ENCODE data around the gene TEX35. TPM values are rescaled to one million over a fixed set of nuclear protein-coding genes. Genes with fewer than 3 reads are reported as not detected.

The TEX35 gene
- total and polyA plus RNA-seq, 10 of the 15 experiments (the other 5 are each of a cell fraction or from before 2014, with no cell fraction given), result not detected

DNA sequence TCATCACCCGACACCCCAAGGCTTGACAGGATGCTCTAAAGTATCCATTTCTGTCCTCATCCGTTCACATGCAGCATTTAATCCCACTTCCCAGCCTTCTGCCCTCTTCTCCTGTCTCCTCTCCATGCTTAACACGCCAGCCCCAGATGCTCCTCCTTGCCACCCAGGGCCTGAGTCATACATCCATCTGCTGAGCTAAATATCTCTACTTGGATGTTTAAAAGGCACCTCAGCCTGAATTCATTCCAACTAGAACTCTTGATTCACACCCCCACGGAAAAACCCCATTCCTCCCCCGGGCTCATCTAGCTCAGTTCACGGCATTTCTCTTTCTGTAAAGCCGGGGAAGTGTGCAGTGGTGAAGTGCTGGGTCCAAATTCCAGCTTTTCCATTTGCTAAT, 27.7 kb downstream of the TEX35 start (continued):
- TF ChIP-seq, protein P1, sequence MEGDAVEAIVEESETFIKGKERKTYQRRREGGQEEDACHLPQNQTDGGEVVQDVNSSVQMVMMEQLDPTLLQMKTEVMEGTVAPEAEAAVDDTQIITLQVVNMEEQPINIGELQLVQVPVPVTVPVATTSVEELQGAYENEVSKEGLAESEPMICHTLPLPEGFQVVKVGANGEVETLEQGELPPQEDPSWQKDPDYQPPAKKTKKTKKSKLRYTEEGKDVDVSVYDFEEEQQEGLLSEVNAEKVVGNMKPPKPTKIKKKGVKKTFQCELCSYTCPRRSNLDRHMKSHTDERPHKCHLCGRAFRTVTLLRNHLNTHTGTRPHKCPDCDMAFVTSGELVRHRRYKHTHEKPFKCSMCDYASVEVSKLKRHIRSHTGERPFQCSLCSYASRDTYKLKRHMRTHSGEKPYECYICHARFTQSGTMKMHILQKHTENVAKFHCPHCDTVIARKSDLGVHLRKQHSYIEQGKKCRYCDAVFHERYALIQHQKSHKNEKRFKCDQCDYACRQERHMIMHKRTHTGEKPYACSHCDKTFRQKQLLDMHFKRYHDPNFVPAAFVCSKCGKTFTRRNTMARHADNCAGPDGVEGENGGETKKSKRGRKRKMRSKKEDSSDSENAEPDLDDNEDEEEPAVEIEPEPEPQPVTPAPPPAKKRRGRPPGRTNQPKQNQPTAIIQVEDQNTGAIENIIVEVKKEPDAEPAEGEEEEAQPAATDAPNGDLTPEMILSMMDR (IDR thresholded peaks at IDR 0.05 in 2 of 3, conservative IDR thresholded peaks at IDR 0.05 in 1 of 3; ENCODE audit: control insufficient read depth in 2 of 3, extremely low read depth in 1 of 3, insufficient read depth in 1 of 3, low read depth in 3 of 3, low read length in 3 of 3), result no peak

DNA sequence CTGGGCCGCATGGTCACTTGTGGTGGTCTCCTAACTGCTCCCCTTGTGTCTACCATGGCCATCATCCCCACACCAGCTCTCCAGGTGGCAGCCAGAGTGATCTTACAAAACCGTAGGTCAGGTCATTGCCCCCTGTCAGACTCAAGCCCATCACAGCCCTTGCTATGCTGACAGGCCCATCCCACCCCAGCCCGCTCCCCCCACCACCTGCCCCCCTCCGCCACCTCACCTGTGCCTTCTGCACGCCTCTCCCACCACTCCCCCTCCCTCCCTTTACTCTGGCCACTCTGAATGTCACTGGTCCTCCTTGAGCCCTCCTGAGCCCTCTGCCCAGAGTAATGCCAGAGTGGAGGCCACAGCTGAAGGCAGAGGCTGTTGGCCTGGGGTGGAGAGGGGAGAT, 28.5 kb downstream of the TEX35 start:
- Histone ChIP-seq H3K4me3 (peak overlapping the region; percentile 80), H3K36me3 (ENCODE audit: control insufficient read depth in 2 of 2, insufficient read depth in 2 of 2, low read length in 1 of 2) (0 out of 4 replicates have a peak, but pooled peaks cover 0 to 4% of the 10 kb centered on the region in 2 experiments), H2AFZ (ENCODE audit: control insufficient read depth, low read depth, low read length) (peak overlapping the region; percentile 100), H3K79me2 (ENCODE audit: control insufficient read depth, insufficient read depth, low read length) (peaks cover 1% of the 10 kb centered on the region; the same call in 1 of the 2 replicates), H3K4me1 (ENCODE audit: control insufficient read depth, insufficient read depth, low read length) (peaks cover 7% of the 10 kb centered on the region), H3K27me3 (replicated peaks in 1 of 2; ENCODE audit: control insufficient read depth in 2 of 2, insufficient read depth in 2 of 2, low read length in 1 of 2) (no peaks in the 10 kb centered on the region), H3K4me2 (ENCODE audit: control insufficient read depth, insufficient read depth) (peak overlapping the region; percentile 82; the same call in 1 of the 2 replicates), H3K27ac (ENCODE audit: control insufficient read depth, insufficient read depth) (no peak overlapping the region), H3K9me3 (replicated peaks; ENCODE audit: control insufficient read depth, insufficient read depth, low read length) (no peaks in the 10 kb centered on the region), H4K20me1 (ENCODE audit: control insufficient read depth, insufficient read depth) (no peaks in the 10 kb centered on the region), H3K9ac (ENCODE audit: control insufficient read depth, insufficient read depth, low read length) (peak overlapping the region; percentile 87; the same call in 1 of the 2 replicates)
- intact Hi-C loops (cut with micrococcal nuclease; ENCODE audit: unreplicated experiment) (loop anchor here (5.0 to 10.0 kb wide), 2 partner anchors 123 to 826 kb away; partner anchors contain the start of gene AXDND1), in situ Hi-C loops (cut with MboI) (loop anchor here (25.0 kb wide), 1 partner anchor 221 kb away; no protein-coding TSS in a partner anchor)
- ATAC-seq (no peak), FAIRE-seq (no peak), DNase-seq (ENCODE audit: low read depth, low spot score) (no peak)
- no TSS peak for BruUV-seq (replicated peaks)
- WGBS (ENCODE audit: insufficient coverage, insufficient replicate concordance, low lambda C conversion rate, missing lambda C conversion rate), result 85% methylated on average over 2 of the region's 5 CpGs
- SMC1A ChIA-PET (ENCODE audit: uncharacterized antibody, unreplicated experiment), result interaction anchor here (0.8 to 12.6 kb wide), 7 partner anchors 122 to 464 kb away, joined by 3 to 166 read pairs (median 8); no protein-coding TSS in a partner anchor
- POLR2A ChIA-PET, result no interaction called here
- CTCF ChIA-PET, result interaction anchor here (0.9 to 15.3 kb wide), 9 partner anchors 14 to 462 kb away, joined by 3 to 283 read pairs (median 7); no protein-coding TSS in a partner anchor
- RAD21 ChIA-PET (ENCODE audit: unreplicated experiment), result interaction anchor here (9.5 kb wide), 1 partner anchor 212 kb away, joined by 200 read pairs; no protein-coding TSS in a partner anchor
- TF ChIP-seq, protein P2, sequence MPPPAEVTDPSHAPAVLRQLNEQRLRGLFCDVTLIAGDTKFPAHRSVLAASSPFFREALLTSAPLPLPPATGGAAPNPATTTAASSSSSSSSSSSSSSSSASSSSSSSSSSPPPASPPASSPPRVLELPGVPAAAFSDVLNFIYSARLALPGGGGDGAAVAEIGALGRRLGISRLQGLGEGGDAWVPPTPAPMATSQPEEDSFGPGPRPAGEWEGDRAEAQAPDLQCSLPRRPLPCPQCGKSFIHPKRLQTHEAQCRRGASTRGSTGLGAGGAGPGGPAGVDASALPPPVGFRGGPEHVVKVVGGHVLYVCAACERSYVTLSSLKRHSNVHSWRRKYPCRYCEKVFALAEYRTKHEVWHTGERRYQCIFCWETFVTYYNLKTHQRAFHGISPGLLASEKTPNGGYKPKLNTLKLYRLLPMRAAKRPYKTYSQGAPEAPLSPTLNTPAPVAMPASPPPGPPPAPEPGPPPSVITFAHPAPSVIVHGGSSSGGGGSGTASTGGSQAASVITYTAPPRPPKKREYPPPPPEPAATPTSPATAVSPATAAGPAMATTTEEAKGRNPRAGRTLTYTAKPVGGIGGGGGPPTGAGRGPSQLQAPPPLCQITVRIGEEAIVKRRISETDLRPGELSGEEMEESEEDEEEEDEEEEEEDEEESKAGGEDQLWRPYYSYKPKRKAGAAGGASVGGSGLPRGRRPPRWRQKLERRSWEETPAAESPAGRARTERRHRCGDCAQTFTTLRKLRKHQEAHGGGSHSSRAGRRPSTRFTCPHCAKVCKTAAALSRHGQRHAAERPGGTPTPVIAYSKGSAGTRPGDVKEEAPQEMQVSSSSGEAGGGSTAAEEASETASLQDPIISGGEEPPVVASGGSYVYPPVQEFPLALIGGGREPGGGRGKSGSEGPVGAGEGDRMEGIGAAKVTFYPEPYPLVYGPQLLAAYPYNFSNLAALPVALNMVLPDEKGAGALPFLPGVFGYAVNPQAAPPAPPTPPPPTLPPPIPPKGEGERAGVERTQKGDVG (CRISPR knock-in tag; IDR thresholded peaks at IDR 0.05), result no peak
- TF ChIP-seq TCF3 (IDR thresholded peaks at IDR 0.05; ENCODE audit: borderline replicate concordance, insufficient read depth, low read depth, low read length), result no peak
- TF ChIP-seq, protein P1 (IDR thresholded peaks at IDR 0.05 in 2 of 3, conservative IDR thresholded peaks at IDR 0.05 in 1 of 3; ENCODE audit: control insufficient read depth in 2 of 3, extremely low read depth in 1 of 3, insufficient read depth in 1 of 3, low read depth in 3 of 3, low read length in 3 of 3), result no peak
- TF ChIP-seq, protein P3, sequence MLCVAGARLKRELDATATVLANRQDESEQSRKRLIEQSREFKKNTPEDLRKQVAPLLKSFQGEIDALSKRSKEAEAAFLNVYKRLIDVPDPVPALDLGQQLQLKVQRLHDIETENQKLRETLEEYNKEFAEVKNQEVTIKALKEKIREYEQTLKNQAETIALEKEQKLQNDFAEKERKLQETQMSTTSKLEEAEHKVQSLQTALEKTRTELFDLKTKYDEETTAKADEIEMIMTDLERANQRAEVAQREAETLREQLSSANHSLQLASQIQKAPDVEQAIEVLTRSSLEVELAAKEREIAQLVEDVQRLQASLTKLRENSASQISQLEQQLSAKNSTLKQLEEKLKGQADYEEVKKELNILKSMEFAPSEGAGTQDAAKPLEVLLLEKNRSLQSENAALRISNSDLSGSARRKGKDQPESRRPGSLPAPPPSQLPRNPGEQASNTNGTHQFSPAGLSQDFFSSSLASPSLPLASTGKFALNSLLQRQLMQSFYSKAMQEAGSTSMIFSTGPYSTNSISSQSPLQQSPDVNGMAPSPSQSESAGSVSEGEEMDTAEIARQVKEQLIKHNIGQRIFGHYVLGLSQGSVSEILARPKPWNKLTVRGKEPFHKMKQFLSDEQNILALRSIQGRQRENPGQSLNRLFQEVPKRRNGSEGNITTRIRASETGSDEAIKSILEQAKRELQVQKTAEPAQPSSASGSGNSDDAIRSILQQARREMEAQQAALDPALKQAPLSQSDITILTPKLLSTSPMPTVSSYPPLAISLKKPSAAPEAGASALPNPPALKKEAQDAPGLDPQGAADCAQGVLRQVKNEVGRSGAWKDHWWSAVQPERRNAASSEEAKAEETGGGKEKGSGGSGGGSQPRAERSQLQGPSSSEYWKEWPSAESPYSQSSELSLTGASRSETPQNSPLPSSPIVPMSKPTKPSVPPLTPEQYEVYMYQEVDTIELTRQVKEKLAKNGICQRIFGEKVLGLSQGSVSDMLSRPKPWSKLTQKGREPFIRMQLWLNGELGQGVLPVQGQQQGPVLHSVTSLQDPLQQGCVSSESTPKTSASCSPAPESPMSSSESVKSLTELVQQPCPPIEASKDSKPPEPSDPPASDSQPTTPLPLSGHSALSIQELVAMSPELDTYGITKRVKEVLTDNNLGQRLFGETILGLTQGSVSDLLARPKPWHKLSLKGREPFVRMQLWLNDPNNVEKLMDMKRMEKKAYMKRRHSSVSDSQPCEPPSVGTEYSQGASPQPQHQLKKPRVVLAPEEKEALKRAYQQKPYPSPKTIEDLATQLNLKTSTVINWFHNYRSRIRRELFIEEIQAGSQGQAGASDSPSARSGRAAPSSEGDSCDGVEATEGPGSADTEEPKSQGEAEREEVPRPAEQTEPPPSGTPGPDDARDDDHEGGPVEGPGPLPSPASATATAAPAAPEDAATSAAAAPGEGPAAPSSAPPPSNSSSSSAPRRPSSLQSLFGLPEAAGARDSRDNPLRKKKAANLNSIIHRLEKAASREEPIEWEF (IDR thresholded peaks at IDR 0.05; ENCODE audit: insufficient replicate concordance, low read depth, low read length), result no peak
- no peak for TF ChIP-seq EZH2 (IDR thresholded peaks at IDR 0.05; ENCODE audit: borderline replicate concordance, control insufficient read depth, low read depth, low read length)
- TF ChIP-seq SUZ12 (IDR thresholded peaks at IDR 0.05; ENCODE audit: unreplicated experiment), result no peak

Data from GM12878 (cell line).